PFSK-1 (cell line): ENCODE data around the gene KMT2E.

Experiments
- FOXP2 ChIP-seq: optimal IDR thresholded peaks from 2 replicates; pipeline ENCODE3; 2011; ENCODE audit warnings: borderline replicate concordance, control low read depth, inconsistent platforms; ENCODE audit not compliant: insufficient read depth; ENCODE audit errors: extremely low read length, extremely low read depth
- POLR2AphosphoS5 ChIP-seq: IDR thresholded peaks from 2 replicates; pipeline ENCODE4 v1.6.1; 2012; ENCODE audit warnings: low read depth, mild to moderate bottlenecking, control low read depth, low read length, moderate library complexity
- REST ChIP-seq, 2 experiments: IDR thresholded peaks; 2 replicates each; pipeline versions ENCODE4 v1.6.1 to v1.8.0; 2011 to 2012; ENCODE audit warnings: low read depth in 2 of 2, low read length in 2 of 2, control low read depth in 1 of 2, inconsistent platforms in 1 of 2, mild to moderate bottlenecking in 1 of 2, moderate library complexity in 1 of 2; ENCODE audit not compliant: insufficient read depth in 1 of 2
- SIN3A ChIP-seq: IDR thresholded peaks from 2 replicates; pipeline ENCODE4 v1.6.1; 2012; ENCODE audit warnings: mild to moderate bottlenecking, low read length, moderate library complexity, borderline replicate concordance; ENCODE audit not compliant: insufficient read depth
- TAF1 ChIP-seq: IDR thresholded peaks from 2 replicates; pipeline ENCODE4 v1.6.1; 2012; ENCODE audit warnings: low read length, control low read depth, borderline replicate concordance; ENCODE audit not compliant: insufficient read depth

KMT2E gene

DNA sequence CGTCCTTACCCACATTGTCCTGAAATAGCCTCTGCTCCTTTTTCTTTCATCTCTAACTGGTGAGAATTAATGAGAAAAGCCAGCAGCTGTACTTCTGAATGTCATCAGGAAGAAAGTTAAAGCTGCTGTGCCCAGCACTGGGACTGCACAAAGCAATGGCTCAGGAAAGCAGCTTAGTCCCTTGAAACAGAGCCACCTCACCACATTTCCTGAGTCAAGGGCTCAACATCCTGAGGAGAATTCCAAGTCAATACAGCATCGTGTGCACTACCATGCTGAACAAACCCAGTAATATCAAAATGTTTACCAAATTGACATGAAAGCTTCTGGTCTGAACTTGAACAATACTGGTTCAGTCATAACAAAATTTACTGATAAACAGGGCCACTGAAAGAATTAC lies 140.1 kb downstream of the KMT2E start:
- TF ChIP-seq SIN3A (no peak), FOXP2 (no peak)

- no peak for TF ChIP-seq TAF1
- TF ChIP-seq POLR2AphosphoS5: no peak
- no peak for TF ChIP-seq FOXP2
- TF ChIP-seq REST (IDR thresholded peaks at IDR 0.05; ENCODE audit: insufficient read depth in 1 of 2, low read depth in 2 of 2, low read length in 2 of 2): no peak
- TF ChIP-seq SIN3A: no peak
Observed at GRCh38 chr7:105156731-105157130, 142.7 kb downstream of the KMT2E start.

- no peak for TF ChIP-seq REST (IDR thresholded peaks at IDR 0.05; ENCODE audit: insufficient read depth in 1 of 2, low read depth in 2 of 2, low read length in 2 of 2)
- no peak for TF ChIP-seq POLR2AphosphoS5
- no peak for TF ChIP-seq TAF1
- TF ChIP-seq SIN3A: no peak
- no peak for TF ChIP-seq FOXP2
Observed at GRCh38 chr7:105157278-105157677, 143.3 kb downstream of the KMT2E start.

- TF ChIP-seq TAF1 (no peak), POLR2AphosphoS5 (no peak), REST (IDR thresholded peaks at IDR 0.05; ENCODE audit: insufficient read depth in 1 of 2, low read depth in 2 of 2, low read length in 2 of 2) (no peak), SIN3A (no peak), FOXP2 (no peak)
Observed at GRCh38 chr7:105161366-105161765, 147.4 kb downstream of the KMT2E start.
